Heart left ventricle (tissue), 16 donors: ENCODE data around the gene MEAK7. TPM values are rescaled to one million over a fixed set of nuclear protein-coding genes. Genes with fewer than 3 reads are reported as not detected.

Experiments used
- ATAC-seq, 4 donors: fragments of 200-7000 bp; cut with Tn5 transposase; one replicate each; pipeline ENCODE4 v1.9.1; 2020 to 2022; ENCODE audit warnings: moderate library complexity in 4 of 4, mild to moderate bottlenecking in 3 of 4, moderate number of reproducible peaks in 1 of 4
- DNase-seq, 5 donors: peaks; one replicate each; pipeline ENCODE4 v3.0.0-alpha.2; 2020
- H3K27ac ChIP-seq, 12 donors: fragments of 200-600 bp; sonication (generic) in 4 of 12; one replicate each; pipeline versions ENCODE4 v1.5.0 to v1.8.0; 2016 to 2022; ENCODE audit warnings: mild to moderate bottlenecking in 2 of 12
- H3K27me3 ChIP-seq, 9 donors: fragments of 200-600 bp; sonication (generic) in 2 of 9; one replicate each; pipeline versions ENCODE4 v1.5.1 to v1.8.0; 2016 to 2022; ENCODE audit warnings: mild to moderate bottlenecking in 3 of 9
- H3K36me3 ChIP-seq, 9 donors: fragments of 200-600 bp; sonication (generic) in 2 of 9; one replicate each; pipeline versions ENCODE4 v1.5.0 to v1.8.0; 2018 to 2022; ENCODE audit warnings: mild to moderate bottlenecking in 2 of 9
- H3K4me1 ChIP-seq, 12 donors: fragments of 200-600 bp; sonication (generic) in 4 of 12; one replicate each; pipeline versions ENCODE4 v1.5.0 to v1.8.0; 2016 to 2022; ENCODE audit warnings: mild to moderate bottlenecking in 3 of 12
- H3K4me3 ChIP-seq, 12 donors: fragments of 200-600 bp; sonication (generic) in 4 of 12; one replicate each; pipeline versions ENCODE4 v1.5.0 to v1.8.0; 2017 to 2022; ENCODE audit warnings: mild to moderate bottlenecking in 9 of 12, moderate library complexity in 4 of 12
- H3K9me3 ChIP-seq, 12 donors: fragments of 200-600 bp; sonication (generic) in 4 of 12; one replicate each; pipeline versions ENCODE4 v1.5.0 to v1.8.0; 2016 to 2022; ENCODE audit warnings: mild to moderate bottlenecking in 1 of 12
- POLR2A ChIP-seq, 2 donors: fragments of 450-650 bp; IDR thresholded peaks; one replicate each; pipeline ENCODE4 v1.6.1; 2017; ENCODE audit warnings: antibody characterized with exemption in 2 of 2, mild to moderate bottlenecking in 2 of 2, moderate library complexity in 2 of 2
- WGBS, 4 donors: extraction: QIAGEN DNeasy Blood & Tissue Kit in 2 of 4; methylation state at CpG; one replicate each; pipeline versions ENCODE4 v1.1.5 to v1.1.7; 2013 to 2018; 5-methylcytosine and 5-hydroxymethylcytosine counted together
- intact Hi-C, 10 donors: fragments of 100-400 bp; cut with DNase I; formaldehyde crosslinking; loops; one replicate each; pipeline versions ENCODE4 v1.11.1 to v1.14.2; 2022
- long read RNA-seq, 3 donors: library from polyadenylated mRNA; unstranded; transcript quantifications; one replicate each; pipeline ENCODE4 v2.0.0, GENCODE V29; 2020 to 2021
- polyA plus RNA-seq, 2 donors: library from polyadenylated mRNA; stranded (reverse); fragments of 200-250 nt; gene quantifications; one replicate each; pipeline ENCODE4 v1.2.3, GENCODE V29; 2013
- total RNA-seq, 9 donors: library from RNA; depleted of rRNA in 2 of 9; stranded (reverse); fragments of >200 nt in 2 of 9; fragmentation: NEBNext Ultra II Directional in 3 of 9; extraction: Animal tissue kit (Norgen Biotek cat#: 25700) in 3 of 9; gene quantifications; one replicate each; pipeline versions ENCODE4 v1.1.0 to v1.2.4, GENCODE V29; 2016 to 2023
- TF ChIP-seq, protein P1 (sequence below), 12 donors: fragments of 200-600 bp; sonication (generic) in 4 of 12; IDR thresholded peaks; one replicate each; pipeline versions ENCODE4 v1.5.0 to v1.8.0; 2018 to 2022; ENCODE audit warnings: antibody characterized with exemption in 12 of 12, mild to moderate bottlenecking in 5 of 12
- donor health status: ischemic (EF 13 %, LVEDD 7.1; RV severe dilation, severe dysfunction).
- donor health status: healthy with polysubstance abuse.
- donor health status: DM: no; HTN: yes; CAD: no.
- donor health status: DM: no; HTN: no; CAD: no.
- donor health status: ischemic (EF 25% LVEDD 6.9; RV normal size, moderate dysfunction).
- donor health status: ischemic (EF 25% LVEDD 5.7; RV mildly dilated, moderate dysfunction).
- donor health status: healthy.
- donor health status: DM: yes; HTN: yes; CAD: no.
- donor health status: ischemic (EF 35%, LVEDD 5.7; RV mildly dilated, moderate dysfunction).
- donor health status: nonischemic (EF 11% LVEDD 7.7; RV severe dilation, severe dysfunction).
- donor health status: DM: yes; HTN: yes; CAD: no.
- donor health status: PGD.
- donor health status: ischemic (EF 29% LVEDD 5.4; RV normal size, mild dysfunction).
- donor health status: nonischemic (EF 23%, LVEDD 6.1; RV moderate dilation, normal function).

Gene MEAK7, protein sequence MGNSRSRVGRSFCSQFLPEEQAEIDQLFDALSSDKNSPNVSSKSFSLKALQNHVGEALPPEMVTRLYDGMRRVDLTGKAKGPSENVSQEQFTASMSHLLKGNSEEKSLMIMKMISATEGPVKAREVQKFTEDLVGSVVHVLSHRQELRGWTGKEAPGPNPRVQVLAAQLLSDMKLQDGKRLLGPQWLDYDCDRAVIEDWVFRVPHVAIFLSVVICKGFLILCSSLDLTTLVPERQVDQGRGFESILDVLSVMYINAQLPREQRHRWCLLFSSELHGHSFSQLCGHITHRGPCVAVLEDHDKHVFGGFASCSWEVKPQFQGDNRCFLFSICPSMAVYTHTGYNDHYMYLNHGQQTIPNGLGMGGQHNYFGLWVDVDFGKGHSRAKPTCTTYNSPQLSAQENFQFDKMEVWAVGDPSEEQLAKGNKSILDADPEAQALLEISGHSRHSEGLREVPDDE
- total RNA-seq = 10 to 100 TPM in 1 of 9 donors, 1 to 10 TPM in 8; 4.0 to 13.2 (median 5.5) TPM
- 1 to 10 TPM; 2.2 to 4.0 TPM for polyA plus RNA-seq
- long read RNA-seq, donor 1, full-length matches to known transcripts = 7 of 13 reads
- long read RNA-seq, donor 1, partial matches to known transcripts = 3 of 13 reads
- long read RNA-seq, donor 1, other reads (novel, unspliced or antisense) = 3 of 13 reads
- long read RNA-seq, donor 2, full-length matches to known transcripts = 13 of 28 reads
- long read RNA-seq, donor 2, partial matches to known transcripts = 3 of 28 reads
- long read RNA-seq, donor 2, other reads (novel, unspliced or antisense) = 12 of 28 reads
- long read RNA-seq, donor 3, full-length matches to known transcripts = 6 of 13 reads
- long read RNA-seq, donor 3, partial matches to known transcripts = 6 of 13 reads
- long read RNA-seq, donor 3, other reads (novel, unspliced or antisense) = 1 of 13 reads

DNA sequence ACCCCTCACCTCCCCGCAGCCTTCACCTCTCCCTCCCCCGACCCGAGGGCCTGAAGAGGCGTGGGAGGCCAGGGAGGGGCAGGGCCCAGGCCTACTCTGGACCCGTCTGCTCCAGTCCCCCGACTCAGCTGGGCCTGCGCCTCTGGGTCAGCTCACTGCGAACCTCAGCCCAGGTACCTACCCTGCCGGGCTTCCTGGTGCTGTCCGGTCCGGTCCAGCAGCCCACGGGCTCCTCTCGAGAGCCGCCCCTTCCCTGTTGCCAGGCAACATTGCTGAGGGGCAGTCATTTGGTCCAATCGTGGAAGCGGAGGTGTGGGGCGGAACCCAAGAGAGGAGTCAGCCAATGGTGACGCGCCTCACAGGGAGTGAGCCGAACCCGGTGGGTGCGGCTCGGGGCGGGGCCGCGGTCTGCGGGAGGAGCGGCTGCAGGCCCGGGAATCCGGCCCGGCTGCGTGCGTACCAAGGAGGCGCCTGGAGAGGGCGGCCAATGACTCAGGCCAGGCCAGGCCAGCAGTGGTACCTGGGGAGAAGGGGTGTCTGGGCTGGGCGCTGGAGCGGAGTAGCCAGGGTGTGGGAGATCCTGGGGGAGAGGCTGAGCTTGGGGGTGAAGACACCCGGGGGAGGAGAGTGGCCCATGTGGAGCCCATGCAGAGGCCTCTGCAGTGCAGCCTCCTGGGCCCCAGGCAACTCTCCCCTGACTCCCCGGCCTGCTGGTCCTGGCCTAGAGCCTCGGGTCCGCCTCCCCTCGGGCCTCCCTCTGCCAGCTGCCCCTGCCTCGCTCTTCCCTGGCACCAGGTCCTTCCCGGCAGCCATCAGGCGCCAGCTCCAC, at the start of gene MEAK7:
Gene MEAK7, minus strand, starts transcription at position 240 of the 829 bp plus-strand sequence. CDS start 6,573 bp downstream, outside the sequence.
- Histone ChIP-seq H3K4me3 (peak within 1 kb of the TSS; percentile 24 to 98 (median 80)), H3K27ac (peak within 1 kb of the TSS in 11 of 12 donors; percentile 36 to 91 (median 82)), H3K27me3 (no peaks in the 10 kb centered on the region), H3K9me3 (no peaks in the 10 kb centered on the region), H3K36me3 (peaks cover 0 to 12% (median 0%) of the 10 kb centered on the region in 9 donors), H3K4me1 (peaks cover 3 to 32% (median 18%) of the 10 kb centered on the region in 12 donors)
- TF ChIP-seq, protein P1, sequence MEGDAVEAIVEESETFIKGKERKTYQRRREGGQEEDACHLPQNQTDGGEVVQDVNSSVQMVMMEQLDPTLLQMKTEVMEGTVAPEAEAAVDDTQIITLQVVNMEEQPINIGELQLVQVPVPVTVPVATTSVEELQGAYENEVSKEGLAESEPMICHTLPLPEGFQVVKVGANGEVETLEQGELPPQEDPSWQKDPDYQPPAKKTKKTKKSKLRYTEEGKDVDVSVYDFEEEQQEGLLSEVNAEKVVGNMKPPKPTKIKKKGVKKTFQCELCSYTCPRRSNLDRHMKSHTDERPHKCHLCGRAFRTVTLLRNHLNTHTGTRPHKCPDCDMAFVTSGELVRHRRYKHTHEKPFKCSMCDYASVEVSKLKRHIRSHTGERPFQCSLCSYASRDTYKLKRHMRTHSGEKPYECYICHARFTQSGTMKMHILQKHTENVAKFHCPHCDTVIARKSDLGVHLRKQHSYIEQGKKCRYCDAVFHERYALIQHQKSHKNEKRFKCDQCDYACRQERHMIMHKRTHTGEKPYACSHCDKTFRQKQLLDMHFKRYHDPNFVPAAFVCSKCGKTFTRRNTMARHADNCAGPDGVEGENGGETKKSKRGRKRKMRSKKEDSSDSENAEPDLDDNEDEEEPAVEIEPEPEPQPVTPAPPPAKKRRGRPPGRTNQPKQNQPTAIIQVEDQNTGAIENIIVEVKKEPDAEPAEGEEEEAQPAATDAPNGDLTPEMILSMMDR (IDR thresholded peaks at IDR 0.05) = peak in 2 of 12 donors; percentile 23 to 24
- peak; percentile 59 to 76 for TF ChIP-seq POLR2A (IDR thresholded peaks at IDR 0.05)
- DNase-seq (peak; percentile 99), ATAC-seq (peak; percentile 97 to 99 (median 98))
- 2% methylated on average over 35 to 45 of the region's 45 CpGs for WGBS, 4 donors
- intact Hi-C loops = loop anchor here in 2 of 10 donors (5.0 kb wide), 2 partner anchors 223 to 233 kb away; no protein-coding TSS in a partner anchor

DNA sequence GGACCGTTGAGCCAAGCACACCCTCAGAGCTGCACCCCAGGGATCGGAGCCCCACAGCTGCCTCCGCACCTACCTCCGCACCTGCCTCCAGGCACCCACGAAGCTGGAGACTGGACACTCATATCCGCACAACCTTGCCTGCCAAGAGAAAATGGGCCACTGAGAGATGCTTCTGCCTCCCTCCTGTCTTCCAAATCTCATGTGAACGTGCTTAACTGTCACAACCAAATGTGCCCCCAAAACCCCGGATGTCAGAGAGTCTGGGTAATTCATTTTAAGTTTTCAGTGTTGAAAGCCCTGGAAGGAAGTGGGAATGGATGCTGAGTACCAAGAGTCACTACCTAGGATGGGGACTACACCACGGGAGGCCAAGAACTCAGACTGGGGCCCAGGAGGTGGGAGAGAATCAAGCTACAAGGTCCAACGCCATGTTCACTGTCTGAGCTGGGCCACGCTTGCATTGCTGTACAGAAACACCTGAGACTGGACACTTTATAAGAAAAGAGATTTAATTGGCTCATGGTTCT, 49.5 kb upstream of the MEAK7 start:
- WGBS, 4 donors = 86 to 91% (median 88%) methylated on average over 11 of the region's 11 CpGs
- ATAC-seq (no peak), DNase-seq (peak in 1 of 5 donors; percentile 10)
- Histone ChIP-seq H3K4me3 (peak overlapping the region in 1 of 12 donors; percentile 39), H3K4me1 (peaks cover 0 to 12% (median 0%) of the 10 kb centered on the region in 12 donors), H3K27ac (peak overlapping the region in 1 of 12 donors; percentile 70), H3K9me3 (no peaks in the 10 kb centered on the region), H3K27me3 (peaks cover 0 to 19% (median 0%) of the 10 kb centered on the region in 9 donors), H3K36me3 (no peaks in the 10 kb centered on the region)
- intact Hi-C loops = loop anchor here in 1 of 10 donors (10.0 kb wide), 1 partner anchor 61 kb away; the partner anchor contains the start of gene COTL1
- TF ChIP-seq, protein P1 (IDR thresholded peaks at IDR 0.05) = no peak
- TF ChIP-seq POLR2A (IDR thresholded peaks at IDR 0.05) = no peak

DNA sequence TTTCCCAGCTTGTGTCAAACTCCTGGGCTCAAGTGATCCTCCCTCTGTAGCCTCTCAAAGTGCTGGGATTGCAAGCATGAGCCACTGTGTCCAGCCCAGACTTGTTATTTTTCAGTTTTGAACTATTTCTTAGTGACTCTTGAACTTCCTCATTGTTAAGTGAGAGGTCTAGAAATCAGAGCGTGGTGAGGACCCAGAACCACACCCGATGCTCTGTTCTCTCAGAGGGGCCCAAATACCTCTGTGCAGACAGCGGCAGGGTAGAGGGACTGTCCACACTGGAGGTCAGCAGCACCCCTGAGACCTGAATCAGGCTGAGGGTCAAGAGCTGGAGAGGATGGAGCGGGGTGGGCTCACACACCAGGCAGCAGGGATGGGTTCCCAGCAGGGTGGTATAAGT, 47.7 kb upstream of the MEAK7 start:
- TF ChIP-seq, protein P1 (IDR thresholded peaks at IDR 0.05) = no peak
- no peak for TF ChIP-seq POLR2A (IDR thresholded peaks at IDR 0.05)
- peaks cover 0 to 12% (median 0%) of the 10 kb centered on the region in 12 donors for H3K4me1 ChIP-seq
- intact Hi-C loops = loop anchor here in 1 of 10 donors (10.0 kb wide), 1 partner anchor 63 kb away; the partner anchor contains the start of gene COTL1
- 62 to 89% (median 82%) methylated on average over 4 of the region's 4 CpGs for WGBS, 4 donors
- peaks cover 0 to 12% (median 0%) of the 10 kb centered on the region in 9 donors for H3K27me3 ChIP-seq
- ATAC-seq (peak in 1 of 4 donors; percentile 15), DNase-seq (peak in 1 of 5 donors; percentile 1)
- peak overlapping the region in 1 of 12 donors; percentile 39 for H3K4me3 ChIP-seq
- no peaks in the 10 kb centered on the region for H3K36me3 ChIP-seq
- H3K9me3 ChIP-seq = no peaks in the 10 kb centered on the region
- no peak overlapping the region for H3K27ac ChIP-seq
